Measurements from ENCODE around the gene JMJD8. TPM values are rescaled to one million over a fixed set of nuclear protein-coding genes. Genes with fewer than 3 reads are reported as not detected.

JMJD8 gene
- polyA plus RNA-seq, 3 donors, result 28.7 to 45.3 (median 33.5) TPM

DNA sequence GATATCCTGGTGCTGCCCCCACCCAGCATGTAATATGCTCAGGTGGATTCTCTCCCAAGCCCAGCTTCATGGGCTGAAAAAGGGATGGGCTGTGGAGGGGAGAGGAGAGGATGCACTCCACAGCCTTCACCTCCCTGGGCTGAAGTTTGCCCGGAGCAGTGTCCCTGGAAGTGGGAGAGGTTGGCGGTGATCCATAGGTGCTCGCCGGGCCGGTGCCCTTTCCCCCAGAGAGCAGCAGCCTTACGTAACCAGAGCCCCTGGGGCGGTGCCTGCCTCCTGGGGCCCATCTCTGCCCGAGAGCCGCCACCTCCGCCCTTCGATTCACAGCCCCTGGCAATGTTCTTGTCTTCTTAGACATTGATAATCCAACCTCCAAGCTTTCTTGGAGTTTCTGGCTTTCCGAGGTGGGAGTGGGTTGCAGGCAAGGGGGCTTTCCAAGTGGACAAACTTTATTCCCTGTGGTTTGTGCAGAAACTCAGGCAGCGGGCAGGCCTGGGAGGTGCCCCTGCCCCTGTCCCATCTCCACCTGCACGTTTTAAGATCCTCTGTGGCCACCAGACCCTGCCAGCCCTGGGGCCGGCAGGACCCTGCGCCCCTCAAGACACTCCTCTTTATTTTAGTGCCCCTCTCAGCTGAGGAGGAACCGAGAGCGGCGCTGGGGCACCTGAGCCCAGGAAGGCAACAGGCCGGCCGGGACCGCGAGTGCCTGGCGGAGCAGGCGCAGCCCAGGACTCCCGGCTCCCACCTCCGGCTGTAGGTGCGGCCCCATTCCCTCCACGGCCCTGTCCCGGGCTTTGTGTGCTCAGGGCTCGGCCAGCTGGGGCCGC lies 38.1 kb downstream of the JMJD8 start:
- no peak overlapping the region for H3K4me3 ChIP-seq (replicated peaks in 1 of 3; ENCODE audit: low read depth in 2 of 3, low read length in 3 of 3)
- no peaks in the 10 kb centered on the region for H3K27me3 ChIP-seq (ENCODE audit: control insufficient read depth in 2 of 2, insufficient read depth in 2 of 2, low read length in 2 of 2)
- peaks cover 28% of the 10 kb centered on the region for H3K79me2 ChIP-seq (ENCODE audit: insufficient read depth, low read length)
- peaks cover 49% of the 10 kb centered on the region for H4K20me1 ChIP-seq (ENCODE audit: insufficient read depth, low read length)
- no peak overlapping the region for H2AFZ ChIP-seq (ENCODE audit: insufficient read depth, low read depth, low read length, poor library complexity, severe bottlenecking)
- peaks cover 39 to 68% of the 10 kb centered on the region in 2 donors for H3K4me1 ChIP-seq (ENCODE audit: control insufficient read depth in 1 of 2, insufficient read depth in 2 of 2, low read length in 2 of 2)
- TF ChIP-seq, protein P1, sequence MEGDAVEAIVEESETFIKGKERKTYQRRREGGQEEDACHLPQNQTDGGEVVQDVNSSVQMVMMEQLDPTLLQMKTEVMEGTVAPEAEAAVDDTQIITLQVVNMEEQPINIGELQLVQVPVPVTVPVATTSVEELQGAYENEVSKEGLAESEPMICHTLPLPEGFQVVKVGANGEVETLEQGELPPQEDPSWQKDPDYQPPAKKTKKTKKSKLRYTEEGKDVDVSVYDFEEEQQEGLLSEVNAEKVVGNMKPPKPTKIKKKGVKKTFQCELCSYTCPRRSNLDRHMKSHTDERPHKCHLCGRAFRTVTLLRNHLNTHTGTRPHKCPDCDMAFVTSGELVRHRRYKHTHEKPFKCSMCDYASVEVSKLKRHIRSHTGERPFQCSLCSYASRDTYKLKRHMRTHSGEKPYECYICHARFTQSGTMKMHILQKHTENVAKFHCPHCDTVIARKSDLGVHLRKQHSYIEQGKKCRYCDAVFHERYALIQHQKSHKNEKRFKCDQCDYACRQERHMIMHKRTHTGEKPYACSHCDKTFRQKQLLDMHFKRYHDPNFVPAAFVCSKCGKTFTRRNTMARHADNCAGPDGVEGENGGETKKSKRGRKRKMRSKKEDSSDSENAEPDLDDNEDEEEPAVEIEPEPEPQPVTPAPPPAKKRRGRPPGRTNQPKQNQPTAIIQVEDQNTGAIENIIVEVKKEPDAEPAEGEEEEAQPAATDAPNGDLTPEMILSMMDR (IDR thresholded peaks at IDR 0.05), result no peak
- H3K36me3 ChIP-seq (replicated peaks in 1 of 2; ENCODE audit: control insufficient read depth in 1 of 2, insufficient read depth in 2 of 2, low read length in 2 of 2), result no peaks in the 10 kb centered on the region
- Mint-ChIP-seq H3K27ac (no peak overlapping the region), H3K4me3 (no peak overlapping the region), H3K4me1 (peaks cover 47% of the 10 kb centered on the region), H3K9me3 (peaks cover 0 to 2% (median 0%) of the 10 kb centered on the region in 7 donors), H3K36me3 (peaks cover 5 to 15% of the 10 kb centered on the region in 2 donors), H3K27me3 (ENCODE audit: low read depth in 3 of 3) (peaks cover 0 to 3% (median 0%) of the 10 kb centered on the region in 3 donors)
- no peak overlapping the region for H3K9ac ChIP-seq (ENCODE audit: insufficient read depth, low read length, poor library complexity, severe bottlenecking)
- intact Hi-C loops (cut with micrococcal nuclease), result no loop called here
- no peaks in the 10 kb centered on the region for H3K9me3 ChIP-seq (replicated peaks in 1 of 2; ENCODE audit: control insufficient read depth in 1 of 2, insufficient read depth in 1 of 2, low read length in 2 of 2)
- no peak overlapping the region for H3K27ac ChIP-seq (ENCODE audit: low read depth in 1 of 2, low read length in 2 of 2)
- WGBS (ENCODE audit: insufficient coverage), result 92% methylated on average over 26 of the region's 32 CpGs
- DNase-seq, result no peak
- no peak overlapping the region for H3K4me2 ChIP-seq (replicated peaks; ENCODE audit: extremely low read depth, low read length, poor library complexity, severe bottlenecking)

DNA sequence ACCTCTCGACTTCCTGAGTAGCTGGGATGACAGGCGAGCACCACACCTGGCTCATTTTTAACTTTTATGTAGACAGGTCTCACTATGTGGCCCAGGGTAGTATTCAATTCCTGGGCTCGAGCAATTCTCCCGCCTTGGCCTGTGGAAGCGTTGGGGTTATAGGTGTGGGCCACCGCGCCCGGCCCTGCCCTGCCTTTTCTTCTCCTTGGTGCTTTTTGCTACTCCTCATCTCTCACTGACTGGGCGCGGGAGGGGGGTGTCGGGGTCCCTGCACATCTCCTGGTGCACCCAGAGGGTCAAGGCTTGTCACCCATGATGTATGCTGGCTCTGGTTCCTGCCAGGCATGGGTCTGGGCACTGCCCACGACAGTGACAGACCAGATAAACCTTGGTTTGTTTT lies 39.6 kb downstream of the JMJD8 start:
- peak overlapping the region in 1 of 7 donors; percentile 77 for H3K27ac Mint-ChIP-seq
- H3K9ac ChIP-seq (ENCODE audit: insufficient read depth, low read length, poor library complexity, severe bottlenecking), result no peak overlapping the region

More for the DNA sequence above, 39.6 kb downstream of the JMJD8 start:
- no peak overlapping the region for H3K4me3 Mint-ChIP-seq
- Histone ChIP-seq H2AFZ (ENCODE audit: insufficient read depth, low read depth, low read length, poor library complexity, severe bottlenecking) (no peak overlapping the region), H3K4me3 (replicated peaks in 1 of 3; ENCODE audit: low read depth in 2 of 3, low read length in 3 of 3) (no peak overlapping the region), H3K4me1 (ENCODE audit: control insufficient read depth in 1 of 2, insufficient read depth in 2 of 2, low read length in 2 of 2) (peaks cover 41 to 64% of the 10 kb centered on the region in 2 donors), H3K27me3 (ENCODE audit: control insufficient read depth in 2 of 2, insufficient read depth in 2 of 2, low read length in 2 of 2) (no peaks in the 10 kb centered on the region), H3K27ac (ENCODE audit: low read depth in 1 of 2, low read length in 2 of 2) (no peak overlapping the region), H3K4me2 (replicated peaks; ENCODE audit: extremely low read depth, low read length, poor library complexity, severe bottlenecking) (no peak overlapping the region), H3K79me2 (ENCODE audit: insufficient read depth, low read length) (peaks cover 31% of the 10 kb centered on the region), H4K20me1 (ENCODE audit: insufficient read depth, low read length) (peaks cover 49% of the 10 kb centered on the region), H3K36me3 (replicated peaks in 1 of 2; ENCODE audit: control insufficient read depth in 1 of 2, insufficient read depth in 2 of 2, low read length in 2 of 2) (no peaks in the 10 kb centered on the region), H3K9me3 (replicated peaks in 1 of 2; ENCODE audit: control insufficient read depth in 1 of 2, insufficient read depth in 1 of 2, low read length in 2 of 2) (no peaks in the 10 kb centered on the region)
- H3K9me3 Mint-ChIP-seq, result peaks cover 0 to 2% (median 0%) of the 10 kb centered on the region in 7 donors
- no peaks in the 10 kb centered on the region for H3K27me3 Mint-ChIP-seq (ENCODE audit: low read depth in 3 of 3)
- peaks cover 42% of the 10 kb centered on the region for H3K4me1 Mint-ChIP-seq
- H3K36me3 Mint-ChIP-seq, result peaks cover 5 to 15% of the 10 kb centered on the region in 2 donors
- 97% methylated on average over 7 of the region's 12 CpGs for WGBS (ENCODE audit: insufficient coverage)
- TF ChIP-seq, protein P1 (IDR thresholded peaks at IDR 0.05), result no peak
- no peak for DNase-seq
- intact Hi-C loops (cut with micrococcal nuclease), result no loop called here
